Activated T-helper 1 cell treated with Interleukin-2 at 50 U/mL for 16 hours (primary cell): ENCODE measurements around the gene IL17REL.
"Not testable (repeated sequence)": the region's sequence is repeated elsewhere in the genome, so short reads cannot be mapped to it uniquely, and the experiment has no call there.

Source experiments
- DNase-seq: peaks from one replicate; pipeline ENCODE4 v3.0.0-alpha.2; 2020; ENCODE audit warnings: low read depth

Gene IL17REL

DNA sequence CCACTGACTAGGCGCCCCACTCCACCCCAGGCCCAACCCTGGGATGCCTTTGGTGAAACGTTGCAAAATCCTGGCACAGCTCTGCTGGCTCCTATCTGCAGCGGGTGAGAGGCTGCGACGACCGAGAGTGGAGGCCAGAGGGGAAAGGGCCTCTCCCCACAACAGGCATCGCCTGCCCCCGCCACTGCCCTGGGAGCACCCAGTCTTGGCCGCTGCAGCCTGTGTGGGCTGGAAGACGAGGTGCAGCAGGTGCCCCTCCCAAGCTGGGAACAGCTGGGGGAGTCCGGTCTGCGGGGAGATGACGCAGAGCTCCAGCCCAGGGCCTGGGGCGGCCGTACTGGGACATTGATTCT lies 56.2 kb downstream of the IL17REL start:
- no peak for DNase-seq

DNA sequence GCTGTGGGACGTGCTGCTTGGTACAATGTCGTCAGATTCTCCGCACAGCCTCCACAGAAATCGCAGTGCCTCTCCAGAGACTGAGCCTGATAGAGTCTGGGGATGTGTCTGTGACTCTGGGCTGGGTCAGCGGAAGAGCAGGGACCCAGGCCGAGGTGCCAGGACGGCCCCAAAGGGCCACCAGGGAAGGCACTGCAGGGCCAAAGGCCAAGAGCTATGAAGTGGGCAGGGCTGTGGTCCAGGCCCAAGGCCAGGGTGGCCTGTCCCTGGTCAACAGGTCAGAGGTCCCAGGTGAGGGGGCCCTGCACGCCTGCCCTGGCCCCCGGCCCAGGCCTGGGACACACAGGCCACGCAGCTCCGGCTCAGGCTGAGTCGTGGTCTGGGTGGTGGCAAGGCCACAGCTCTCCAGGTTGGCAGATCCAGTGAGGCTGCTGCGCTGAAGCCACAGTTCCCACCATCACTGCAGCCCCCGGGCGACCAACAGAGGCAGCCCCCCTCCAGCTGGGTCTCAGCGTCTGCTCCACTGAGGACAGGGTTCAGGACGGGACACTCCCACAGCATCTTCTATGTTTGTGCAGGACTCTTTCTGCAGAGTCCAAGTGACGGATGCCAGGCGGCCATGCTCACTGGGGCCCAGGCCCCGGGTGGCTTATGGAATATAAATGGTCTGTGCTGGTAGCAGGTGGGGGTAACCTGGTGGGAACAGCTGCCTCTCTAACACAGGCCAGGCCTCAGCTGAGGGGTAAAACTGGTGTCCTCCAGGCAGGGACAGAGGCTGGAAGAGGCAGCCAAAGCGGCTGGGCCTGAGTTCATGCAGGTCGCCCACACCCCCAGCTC lies 56.8 kb downstream of the IL17REL start:
- DNase-seq = no peak

DNA sequence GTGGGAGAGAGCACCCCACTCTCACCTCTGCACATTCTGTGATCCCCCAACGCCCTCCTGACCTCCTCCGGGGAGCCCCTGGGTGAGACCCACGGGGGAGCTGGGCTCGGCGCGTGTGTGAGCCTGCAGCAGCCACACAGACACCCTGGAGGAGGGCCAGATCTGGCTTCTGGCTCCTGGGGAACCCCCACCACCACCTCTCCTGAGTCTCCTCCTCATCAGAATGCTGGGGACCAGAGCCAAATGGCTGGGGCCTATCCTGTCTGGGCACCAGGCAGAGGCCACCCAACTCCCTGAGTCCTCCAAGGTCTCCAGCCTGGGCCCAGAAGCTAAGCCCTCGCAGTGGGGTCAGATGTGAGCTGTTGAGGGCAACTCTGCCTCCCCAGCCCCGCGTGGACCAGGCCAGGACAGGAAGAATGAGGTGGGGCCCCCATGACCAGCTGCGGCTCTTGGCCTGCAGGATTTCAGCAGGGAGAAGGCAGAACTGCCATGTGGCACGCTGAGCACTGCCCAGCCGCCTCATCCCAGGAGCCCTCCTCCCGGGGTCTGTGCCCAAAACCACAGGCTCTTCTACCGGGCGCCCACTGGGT lies 57.5 kb downstream of the IL17REL start:
- DNase-seq = no peak

DNA sequence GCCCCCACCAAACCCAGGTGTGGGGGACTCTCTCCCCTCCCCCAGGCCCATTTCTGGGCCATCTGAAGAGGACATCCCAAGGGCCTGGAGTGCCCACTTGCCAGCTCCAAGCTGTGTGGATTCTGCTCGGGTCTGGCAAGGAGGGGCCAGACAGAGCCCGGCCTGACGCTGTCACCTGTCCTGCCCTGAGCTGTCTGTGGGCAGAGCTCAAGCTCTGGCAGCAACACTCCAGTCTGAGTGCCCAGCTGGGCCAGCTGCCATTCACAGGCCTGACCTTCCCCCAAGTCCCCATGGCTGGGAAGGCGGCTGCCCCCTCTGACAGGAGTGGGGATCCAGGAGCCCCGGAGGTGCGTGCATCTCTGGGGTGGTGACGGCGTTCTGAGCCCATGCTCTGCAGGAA lies 58.2 kb downstream of the IL17REL start:
- DNase-seq = no peak

DNA sequence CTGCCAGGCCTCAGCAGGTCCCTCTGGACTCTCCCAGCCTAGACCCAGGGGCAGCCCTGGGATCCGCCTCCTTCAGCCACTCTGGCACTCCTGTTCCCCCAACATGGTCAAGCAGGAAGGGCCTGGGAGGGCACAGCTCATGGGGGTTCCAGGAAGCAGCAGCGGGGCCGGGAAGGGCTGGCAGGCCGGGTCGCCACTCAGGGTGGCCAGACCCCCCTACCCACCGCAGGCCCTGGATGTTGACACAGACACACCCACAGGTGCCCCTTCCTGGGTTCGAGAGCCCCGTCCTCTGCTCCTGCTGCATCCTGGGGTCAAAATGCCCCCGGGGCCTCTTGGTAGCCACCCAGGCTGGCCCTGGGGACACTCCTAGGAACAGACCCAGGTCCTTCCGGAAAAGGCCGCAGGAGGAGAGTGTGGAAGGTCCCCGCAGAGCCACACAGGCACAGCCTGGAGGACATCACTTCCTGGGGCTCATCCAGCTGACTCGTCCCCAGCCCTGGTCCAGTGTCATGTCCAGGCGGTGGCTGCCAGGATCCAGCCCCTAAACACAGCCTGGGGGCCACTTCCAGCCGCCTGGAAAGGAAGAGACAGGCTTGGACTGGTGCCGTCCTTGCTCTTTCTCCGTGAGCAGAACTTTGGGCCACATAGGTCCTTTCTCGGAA lies 58.8 kb downstream of the IL17REL start:
- DNase-seq = no peak

DNA sequence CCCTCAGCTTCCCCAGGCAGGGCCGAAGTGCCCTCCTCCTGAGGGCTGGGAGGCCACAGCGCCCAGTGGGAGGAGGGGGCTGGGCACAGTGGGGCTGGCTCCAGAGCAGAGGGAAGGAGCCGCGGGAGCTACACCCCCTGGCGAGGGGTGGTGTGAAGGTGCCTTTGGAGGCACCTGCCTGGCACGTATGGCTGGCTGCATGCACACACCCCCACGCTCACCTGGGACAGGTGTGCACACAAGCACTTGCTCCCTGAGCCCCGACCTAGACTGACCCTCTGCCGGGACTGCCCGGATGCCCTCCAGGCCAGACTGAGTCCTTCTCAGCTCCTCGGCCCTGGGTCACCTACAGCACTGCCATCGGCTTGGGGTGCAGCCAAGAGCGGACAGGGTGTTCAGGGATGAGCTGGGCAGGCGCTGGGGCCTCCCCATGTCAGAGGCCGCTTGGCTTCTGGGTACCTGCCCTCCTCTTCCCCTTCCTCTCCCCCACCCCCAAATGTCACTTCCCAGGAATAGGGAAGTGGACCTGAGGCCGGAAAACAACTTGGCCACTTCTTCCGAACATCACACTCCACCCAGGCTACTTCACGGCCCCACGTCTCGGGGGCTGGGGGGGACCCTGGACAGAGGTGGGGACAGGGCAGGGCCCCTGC lies 59.4 kb downstream of the IL17REL start:
- DNase-seq = no peak

DNA sequence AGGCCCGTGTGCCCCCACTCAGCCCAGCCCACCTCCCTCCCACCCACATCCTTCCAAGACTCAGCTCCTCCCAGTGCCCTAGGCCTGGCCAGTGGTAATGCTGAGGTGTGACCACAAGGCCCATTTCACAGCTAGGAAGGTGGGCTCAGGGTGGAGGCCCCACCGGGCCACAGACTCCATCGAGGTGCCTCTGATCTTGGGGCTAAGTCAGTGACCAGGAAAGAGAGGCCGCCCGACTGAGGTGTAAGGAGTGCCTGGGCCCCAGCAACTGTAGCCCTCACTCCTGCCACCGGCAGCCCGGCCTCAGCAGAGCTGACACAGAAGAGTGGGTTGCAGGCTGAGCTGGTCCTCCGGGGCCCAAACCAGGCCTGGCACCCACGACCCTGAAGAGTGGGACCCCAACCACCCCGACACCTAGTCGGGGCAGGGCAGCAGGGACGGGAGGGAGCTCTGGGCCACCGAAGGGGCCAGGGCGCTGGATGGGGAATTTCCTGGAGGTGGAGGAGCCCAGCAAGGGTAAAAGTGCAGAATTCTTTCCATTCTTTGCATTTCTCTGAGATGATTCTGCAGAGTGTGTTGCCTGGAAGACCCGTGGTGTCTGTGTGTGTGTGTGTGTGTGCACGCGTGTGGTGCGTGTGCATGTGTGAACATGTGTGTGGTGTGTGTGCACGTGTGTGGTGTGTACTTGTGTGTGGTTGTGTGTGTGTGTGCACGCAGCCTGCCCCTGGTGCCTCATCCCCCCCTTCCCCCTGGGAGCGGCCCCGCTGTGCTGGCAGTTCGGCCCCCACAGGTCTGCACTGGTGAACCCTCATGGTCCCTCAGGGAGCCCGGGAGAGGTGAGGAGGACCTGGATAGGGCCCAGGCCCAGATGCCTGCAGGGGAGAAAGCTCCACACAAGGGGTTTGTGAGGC lies 60.3 kb downstream of the IL17REL start:
- no peak for DNase-seq

DNA sequence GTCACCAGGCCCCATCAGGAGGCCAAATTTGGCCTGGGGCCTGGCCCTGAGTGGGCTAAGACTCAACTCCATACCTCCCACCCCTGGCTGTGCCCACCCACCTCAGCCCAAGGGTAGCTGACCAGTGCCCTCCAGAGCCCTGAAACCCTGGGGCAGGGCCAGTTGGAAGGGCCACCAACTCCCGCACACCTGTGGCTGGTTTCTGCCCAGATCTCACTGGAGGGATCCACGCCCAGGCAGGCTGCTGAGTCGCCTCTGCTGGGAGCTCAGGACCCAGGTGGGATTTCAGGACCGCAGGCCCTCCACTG lies 60.9 kb downstream of the IL17REL start:
- DNase-seq = no peak

DNA sequence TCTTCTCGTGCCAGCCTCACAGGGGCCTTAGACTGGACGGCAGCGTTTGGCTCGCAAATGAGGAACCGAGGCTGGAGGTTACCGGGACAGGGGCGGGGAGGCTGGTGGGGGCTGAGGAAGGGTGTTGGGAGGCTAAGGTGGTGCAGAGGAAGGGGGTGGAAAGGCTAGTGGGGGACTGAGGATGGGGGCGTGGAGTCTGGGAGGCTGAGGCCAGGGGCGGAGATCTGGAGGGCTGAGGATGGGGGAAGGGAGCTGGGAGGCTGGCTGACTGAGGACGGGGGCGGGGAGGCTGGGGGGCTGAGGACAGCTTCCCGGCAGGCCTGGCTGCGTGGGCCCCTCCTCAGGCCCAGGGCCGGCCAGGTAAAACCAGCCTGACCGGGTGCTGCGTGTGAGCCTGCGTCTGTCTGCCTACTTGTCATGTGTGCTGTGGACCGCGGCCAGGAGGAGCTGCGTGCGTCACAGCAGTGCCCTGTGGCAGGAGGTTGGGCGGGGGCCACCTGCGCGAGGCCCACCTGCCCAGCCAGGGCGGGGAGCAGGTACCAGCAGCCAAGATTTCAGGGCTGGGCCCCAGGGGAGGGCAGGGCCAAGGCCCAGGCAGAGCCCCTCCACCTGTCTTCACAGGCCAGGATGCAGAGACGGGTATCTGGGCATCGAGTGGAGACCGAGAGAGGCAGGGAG lies 61.4 kb downstream of the IL17REL start:
- no peak for DNase-seq

DNA sequence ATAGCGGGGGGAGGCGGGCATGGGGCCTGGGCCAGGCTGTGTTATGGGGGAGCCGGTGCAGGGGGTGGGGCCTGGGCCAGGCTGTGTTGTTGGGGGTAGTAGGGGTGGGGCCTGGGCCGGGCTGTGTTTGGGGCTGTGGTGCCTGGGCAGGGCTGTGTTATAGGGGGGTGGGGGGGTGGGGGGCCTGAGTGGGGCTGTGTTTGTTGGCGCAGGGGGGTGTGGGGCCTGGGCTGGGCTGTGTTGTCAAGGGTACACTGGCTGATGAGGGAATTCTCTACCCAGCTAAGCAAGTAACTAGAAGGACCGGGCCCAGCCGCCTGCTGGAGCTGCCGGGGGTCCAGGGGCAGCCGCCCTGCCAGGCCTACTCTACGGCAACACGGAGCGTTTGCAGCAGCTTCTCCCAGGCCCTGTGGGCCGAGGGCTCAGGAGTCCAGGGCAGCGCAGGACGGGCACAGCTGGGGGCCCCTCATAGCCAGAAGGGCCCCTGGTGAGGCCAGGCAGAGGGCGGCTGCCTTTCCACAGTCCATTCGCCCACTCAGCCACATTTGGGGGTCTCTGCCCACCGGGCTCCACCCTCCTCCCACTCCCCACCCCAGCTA lies 62.1 kb downstream of the IL17REL start:
- no peak for DNase-seq

DNA sequence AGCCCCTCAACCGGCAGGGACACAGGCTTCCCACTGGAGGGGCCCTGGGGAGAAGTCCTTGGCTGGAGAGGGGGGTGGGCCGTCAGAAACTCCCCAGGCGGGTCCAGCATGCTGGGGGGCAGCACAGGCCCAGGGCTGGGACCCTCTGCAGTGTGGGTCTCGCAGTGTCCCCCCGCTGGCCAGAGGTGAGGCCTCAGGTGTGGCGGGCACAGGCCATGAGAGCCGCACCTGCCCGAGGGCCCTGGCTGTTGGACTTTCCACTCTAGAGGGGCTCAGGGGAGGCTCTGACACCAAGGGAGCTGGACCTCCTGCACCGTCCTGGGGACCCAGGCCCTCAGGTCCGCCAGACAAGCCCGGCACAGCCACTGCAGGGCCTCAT lies 62.7 kb downstream of the IL17REL start:
- no peak for DNase-seq

DNA sequence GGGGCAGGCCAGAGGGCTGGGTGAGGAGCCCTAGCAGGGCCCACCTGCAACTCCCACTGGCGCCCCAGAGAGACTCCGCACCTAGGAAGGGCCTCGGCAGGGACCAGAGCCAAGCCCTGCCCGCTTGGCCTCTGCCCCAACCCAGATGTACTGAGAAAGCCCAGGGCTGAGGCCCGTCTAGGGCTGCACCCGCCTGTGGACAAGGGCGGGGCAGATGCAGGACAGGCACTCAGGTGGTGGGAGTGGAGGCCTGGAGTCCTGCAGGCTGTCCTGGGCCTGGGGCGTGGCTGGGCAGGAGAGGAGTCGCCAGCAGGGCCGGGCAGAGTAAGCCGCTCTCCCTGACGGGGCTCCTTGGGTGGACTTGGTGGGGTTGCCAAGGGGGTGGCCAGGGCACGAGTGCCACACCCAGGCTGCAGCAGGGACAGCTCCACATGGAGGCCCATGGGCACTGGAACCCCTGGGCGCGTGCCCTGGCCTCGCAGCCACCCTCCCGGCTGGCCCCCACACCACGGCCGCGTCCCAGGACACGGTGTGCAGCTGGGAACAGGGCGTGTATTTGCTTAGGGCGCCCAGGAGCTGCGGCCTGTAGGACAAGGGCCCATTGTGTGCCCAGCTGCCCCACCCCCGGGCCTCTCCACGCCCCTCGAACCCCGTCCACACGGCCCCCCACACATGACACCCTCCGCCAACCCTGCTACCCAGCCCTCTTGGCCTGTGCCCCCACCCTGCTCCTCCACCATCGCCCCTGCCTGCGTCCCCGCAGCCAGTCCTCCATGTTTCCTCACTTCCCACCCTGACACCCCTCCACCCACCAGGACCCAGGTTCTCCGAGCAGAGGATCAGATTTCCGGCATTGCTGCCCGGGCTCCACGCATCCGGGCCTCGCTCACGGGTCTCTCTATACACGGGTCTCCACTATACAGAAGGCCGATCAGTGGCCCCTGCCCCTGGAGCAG lies 63.3 kb downstream of the IL17REL start:
- no peak for DNase-seq

DNA sequence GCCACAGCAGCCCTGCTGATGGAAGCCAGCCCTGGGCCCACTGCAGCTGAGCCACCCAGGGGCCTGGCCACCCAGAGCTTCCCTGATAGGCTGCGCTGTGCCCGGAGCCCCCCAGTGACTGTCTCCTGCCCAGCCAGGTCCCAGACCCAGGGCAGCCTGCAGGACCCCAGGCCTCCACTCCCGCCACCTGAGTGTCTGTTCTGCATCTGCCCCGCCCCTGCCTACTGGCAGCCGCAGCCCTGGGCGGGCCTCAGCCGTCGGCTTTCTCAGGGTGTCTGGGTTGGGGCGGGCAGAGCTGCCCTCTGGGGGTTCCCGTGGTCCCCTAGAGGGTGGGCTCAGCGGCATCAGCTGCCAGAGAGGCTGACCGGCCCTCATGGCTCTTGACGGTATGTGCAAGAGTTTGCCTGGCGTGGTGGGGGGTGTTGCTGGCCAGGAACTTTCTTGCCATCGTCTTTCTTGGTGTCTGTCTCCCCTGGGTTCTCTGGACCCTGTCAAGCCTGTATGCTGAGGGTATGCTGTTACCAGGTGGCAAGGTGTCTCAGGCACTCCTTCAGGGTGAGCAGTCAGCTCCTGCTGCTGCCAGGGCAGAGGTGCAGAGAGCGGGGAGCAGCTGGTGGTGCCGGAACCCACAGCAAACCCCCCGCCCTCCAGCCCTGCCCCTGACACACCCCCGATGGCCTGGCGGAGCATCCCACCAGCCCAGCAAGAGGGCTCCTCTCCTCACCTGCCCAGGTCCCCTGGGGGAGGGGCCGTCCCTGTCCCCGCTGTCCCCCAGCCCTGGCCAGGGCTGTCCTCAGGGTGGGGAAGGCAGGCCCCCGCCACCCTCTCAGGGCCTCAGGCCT lies 64.2 kb downstream of the IL17REL start:
- DNase-seq = no peak

DNA sequence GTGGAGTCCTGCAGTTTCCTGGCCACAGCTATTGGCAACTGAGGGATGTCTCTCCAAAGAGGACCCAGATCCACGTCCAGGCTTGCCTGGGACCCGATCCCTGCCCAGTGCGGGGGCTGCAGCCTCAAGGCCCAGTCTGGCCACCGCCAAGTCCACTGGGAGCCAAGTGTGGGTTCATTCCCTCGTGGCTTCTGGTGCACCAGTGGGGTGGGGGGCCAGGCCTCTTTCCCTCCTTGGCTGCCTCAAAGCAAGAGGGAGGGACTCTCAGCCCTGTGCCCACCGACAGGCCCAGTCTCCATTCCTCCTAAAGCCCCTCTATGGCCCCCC lies 65.3 kb downstream of the IL17REL start:
- DNase-seq = no peak

DNA sequence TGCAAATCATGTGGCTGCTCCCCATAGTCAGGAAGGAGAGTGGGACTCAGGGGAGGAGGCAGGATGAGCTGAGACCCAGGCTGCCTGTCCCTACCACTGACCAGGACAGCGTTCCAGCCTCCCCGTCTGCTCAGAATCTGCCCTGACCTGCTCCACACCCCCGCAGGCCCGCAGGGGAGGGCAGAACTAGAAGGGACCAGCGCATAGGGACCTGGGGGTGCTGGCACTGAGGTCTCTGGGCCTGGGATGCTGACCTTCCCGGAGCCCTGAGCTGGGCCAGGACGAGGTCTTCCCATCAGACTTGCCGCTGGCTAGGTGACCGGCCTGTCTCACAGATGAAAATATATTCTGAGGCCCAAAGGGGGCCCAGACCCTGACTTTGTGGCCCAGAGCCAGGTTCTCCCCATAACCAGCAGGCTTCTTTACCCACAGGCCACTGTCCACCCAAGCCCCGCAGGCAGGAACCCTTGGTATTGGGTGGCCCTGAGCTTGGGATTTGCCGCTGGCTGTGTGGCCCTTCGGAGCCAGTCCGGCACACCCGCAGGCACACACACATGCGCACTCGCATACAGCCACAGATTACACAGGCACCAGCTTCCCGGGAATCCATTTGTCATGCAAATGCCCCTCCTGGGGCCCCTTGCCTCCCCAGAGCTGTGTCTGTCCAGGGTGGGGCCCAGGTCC lies 65.8 kb downstream of the IL17REL start:
- no peak for DNase-seq

DNA sequence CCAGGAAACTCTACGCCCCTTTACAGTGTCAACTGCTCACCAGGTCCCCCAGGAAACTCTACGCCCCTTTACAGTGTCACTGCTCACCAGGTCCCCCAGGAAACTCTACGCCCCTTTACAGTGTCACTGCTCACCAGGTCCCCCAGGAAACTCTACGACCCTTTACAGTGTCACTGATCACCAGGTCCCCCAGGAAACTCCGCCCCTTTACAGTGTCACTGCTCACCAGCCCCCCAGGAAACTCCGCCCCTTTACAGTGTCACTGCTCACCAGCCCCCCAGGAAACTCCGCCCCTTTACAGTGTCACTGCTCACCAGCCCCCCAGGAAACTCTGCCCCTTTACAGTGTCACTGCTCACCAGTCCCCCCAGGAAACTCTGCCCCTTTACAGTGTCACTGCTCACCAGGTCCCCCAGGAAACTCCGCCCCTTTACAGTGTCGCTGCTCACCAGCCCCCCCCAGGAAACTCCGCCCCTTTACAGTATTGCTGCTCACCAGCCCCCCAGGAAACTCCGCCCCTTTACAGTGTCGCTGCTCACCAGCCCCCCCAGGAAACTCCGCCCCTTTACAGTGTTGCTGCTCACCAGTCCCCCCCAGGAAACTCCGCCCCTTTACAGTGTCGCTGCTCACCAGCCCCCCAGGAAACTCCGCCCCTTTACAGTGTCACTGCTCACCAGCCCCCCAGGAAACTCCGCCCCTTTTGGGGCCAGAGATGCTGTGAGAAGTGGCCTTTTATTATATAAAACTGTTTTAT lies 67.3 kb downstream of the IL17REL start:
- DNase-seq = not testable (repeated sequence)
